Breast epithelium (tissue), 4 donors: ENCODE measurements around the gene FAM114A1. TPM values are rescaled to one million over a fixed set of nuclear protein-coding genes. Genes with fewer than 3 reads are reported as not detected.

ENCODE experiments used
- DNase-seq, 2 donors: peaks; one replicate each; pipeline ENCODE4 v3.0.0-alpha.2; 2019; ENCODE audit warnings: low spot score in 2 of 2
- H3K27ac ChIP-seq, 2 donors: fragments of 200-600 bp; sonication (generic) in 1 of 2; one replicate each; pipeline ENCODE4 v1.5.1; 2016 to 2019; ENCODE audit warnings: mild to moderate bottlenecking in 1 of 2
- H3K27me3 ChIP-seq, 2 donors: fragments of 200-600 bp; sonication (generic) in 1 of 2; one replicate each; pipeline versions ENCODE4 v1.5.1 to v1.6.0; 2017 to 2019; ENCODE audit warnings: control low read depth in 1 of 2, mild to moderate bottlenecking in 1 of 2
- H3K36me3 ChIP-seq: fragments of 200-600 bp; one replicate; pipeline ENCODE4 v1.5.1; 2019
- H3K4me1 ChIP-seq, 2 donors: fragments of 200-600 bp; sonication (generic); one replicate each; pipeline ENCODE4 v1.5.1; 2016 to 2019; ENCODE audit warnings: control low read depth in 1 of 2
- H3K4me3 ChIP-seq, 3 donors: fragments of 200-600 bp; sonication (generic); 1 replicate in 2 of 3; 2 replicates in 1 of 3; pipeline ENCODE4 v1.5.1; 2016 to 2019; ENCODE audit warnings: mild to moderate bottlenecking in 3 of 3, moderate library complexity in 2 of 3
- H3K9me3 ChIP-seq, 2 donors: fragments of 200-600 bp; sonication (generic) in 1 of 2; one replicate each; pipeline ENCODE4 v1.5.1; 2016 to 2019; ENCODE audit warnings: control low read depth in 1 of 2
- CTCF ChIP-seq, 3 donors: fragments of 450-650 bp; IDR thresholded peaks; one replicate each; pipeline ENCODE4 v1.5.1; 2016 to 2017; ENCODE audit warnings: antibody characterized with exemption in 3 of 3, mild to moderate bottlenecking in 3 of 3, moderate library complexity in 3 of 3
- POLR2A ChIP-seq: fragments of 450-650 bp; IDR thresholded peaks from one replicate; pipeline ENCODE4 v1.6.1; 2016; ENCODE audit warnings: antibody characterized with exemption, mild to moderate bottlenecking, moderate library complexity
- POLR2AphosphoS5 ChIP-seq, 3 donors: sonication (generic); formaldehyde crosslinking; IDR thresholded peaks; one replicate each; pipeline ENCODE4 v1.6.1; 2017; ENCODE audit warnings: antibody characterized with exemption in 3 of 3
- intact Hi-C: fragments of 100-400 bp; cut with DNase I; formaldehyde crosslinking; loops from one replicate; pipeline ENCODE4 v1.15.1; 2023; ENCODE audit warnings: low total_unique reads
- total RNA-seq, 3 donors: library from RNA; depleted of rRNA; stranded (reverse); fragments of >200 nt; gene quantifications; one replicate each; pipeline ENCODE4 v1.1.0, GENCODE V29; 2016

FAM114A1 gene
- total RNA-seq, 3 donors from 2014 or later = 74.6 to 109 (median 85.9) TPM

- TF ChIP-seq CTCF (IDR thresholded peaks at IDR 0.05) (no peak), POLR2AphosphoS5 (IDR thresholded peaks at IDR 0.05) (no peak), POLR2A (no peak)
- H3K9me3 ChIP-seq = no peaks in the 10 kb centered on the region
- intact Hi-C loops = no loop called here
Measured at GRCh38 chr4:38846015-38846414, 21.6 kb upstream of the FAM114A1 start.

GRCh38 chr4:38855466-38855865, 12.1 kb upstream of the FAM114A1 start:
- no peak for TF ChIP-seq POLR2AphosphoS5 (IDR thresholded peaks at IDR 0.05)
- TF ChIP-seq POLR2A = no peak
- no peak for TF ChIP-seq CTCF (IDR thresholded peaks at IDR 0.05)
- Histone ChIP-seq H3K4me3 (no peak overlapping the region), H3K36me3 (no peaks in the 10 kb centered on the region), H3K9me3 (no peaks in the 10 kb centered on the region), H3K27ac (no peak overlapping the region), H3K27me3 (no peaks in the 10 kb centered on the region), H3K4me1 (peaks cover 0 to 15% of the 10 kb centered on the region in 2 donors)
- DNase-seq = no peak
- intact Hi-C loops = no loop called here

More at GRCh38 chr4:38846015-38846414, 21.6 kb upstream of the FAM114A1 start:
- no peaks in the 10 kb centered on the region for H3K36me3 ChIP-seq
- no peak overlapping the region for H3K4me3 ChIP-seq
- no peaks in the 10 kb centered on the region for H3K4me1 ChIP-seq
- no peak for DNase-seq
- no peak overlapping the region for H3K27ac ChIP-seq
- no peaks in the 10 kb centered on the region for H3K27me3 ChIP-seq

- no peak for DNase-seq
- H3K4me3 ChIP-seq = peak overlapping the region; percentile 8 to 23 (median 22)
- no peaks in the 10 kb centered on the region for H3K27me3 ChIP-seq
- H3K9me3 ChIP-seq = no peaks in the 10 kb centered on the region
- no peaks in the 10 kb centered on the region for H3K36me3 ChIP-seq
- peak overlapping the region in 1 of 2 donors; percentile 69 for H3K27ac ChIP-seq
- peaks cover 0 to 15% of the 10 kb centered on the region in 2 donors for H3K4me1 ChIP-seq
- intact Hi-C loops = no loop called here
- TF ChIP-seq CTCF (IDR thresholded peaks at IDR 0.05) (no peak), POLR2A (no peak), POLR2AphosphoS5 (IDR thresholded peaks at IDR 0.05) (no peak)
Measured at GRCh38 chr4:38856046-38856445, 11.6 kb upstream of the FAM114A1 start.

GRCh38 chr4:38856524-38857337, 10.9 kb upstream of the FAM114A1 start, which contains the start of gene TLR6:
Gene TLR6 (minus strand): TSS chr4:38856817. CDS start chr4:38829473, 27,344 bp downstream.
- DNase-seq = peak in 1 of 2 donors; percentile 33
- Histone ChIP-seq H3K4me1 (peaks cover 0 to 15% of the 10 kb centered on the region in 2 donors), H3K4me3 (peak within 1 kb of the TSS; percentile 8 to 23 (median 22)), H3K9me3 (no peaks in the 10 kb centered on the region), H3K27ac (peak within 1 kb of the TSS; percentile 69 to 83), H3K36me3 (no peaks in the 10 kb centered on the region), H3K27me3 (no peaks in the 10 kb centered on the region)
- TF ChIP-seq POLR2A (no peak), POLR2AphosphoS5 (IDR thresholded peaks at IDR 0.05) (no peak), CTCF (IDR thresholded peaks at IDR 0.05) (peak; percentile 60 to 74 (median 64))
- intact Hi-C loops = no loop called here
